Endothelial cell (in vitro differentiated cells): ENCODE measurements around the gene TTLL5. TPM values are rescaled to one million over a fixed set of nuclear protein-coding genes. Genes with fewer than 3 reads are reported as not detected.

Source experiments
- DNase-seq: peaks from one replicate; pipeline ENCODE4 v3.0.0; 2021; ENCODE audit warnings: low spot score
- H3K27ac Mint-ChIP-seq: one replicate; pipeline ENCODE4 v1.8.0; 2021; ENCODE audit warnings: mixed read lengths, inconsistent platforms; ENCODE audit not compliant: unreplicated experiment
- H3K27me3 Mint-ChIP-seq: one replicate; pipeline ENCODE4 v1.8.0; 2021; ENCODE audit warnings: mild to moderate bottlenecking, moderate library complexity, mixed read lengths, inconsistent platforms; ENCODE audit not compliant: unreplicated experiment
- H3K36me3 Mint-ChIP-seq: one replicate; pipeline ENCODE4 v1.8.0; 2021; ENCODE audit warnings: mild to moderate bottlenecking, low read depth, mixed read lengths, inconsistent platforms; ENCODE audit not compliant: unreplicated experiment
- H3K4me1 Mint-ChIP-seq: one replicate; pipeline ENCODE4 v1.8.0; 2021; ENCODE audit warnings: mild to moderate bottlenecking, mixed read lengths, inconsistent platforms; ENCODE audit not compliant: unreplicated experiment
- H3K4me3 Mint-ChIP-seq: one replicate; pipeline ENCODE4 v1.8.0; 2021; ENCODE audit warnings: mild to moderate bottlenecking, mixed read lengths, inconsistent platforms; ENCODE audit not compliant: unreplicated experiment
- H3K9me3 Mint-ChIP-seq: one replicate; pipeline ENCODE4 v1.8.0; 2021; ENCODE audit warnings: mixed read lengths, inconsistent platforms; ENCODE audit not compliant: unreplicated experiment
- CTCF ChIP-seq: fragments of 200-600 bp; sonication (generic); IDR thresholded peaks from one replicate; pipeline ENCODE4 v1.5.0; 2021; ENCODE audit warnings: antibody characterized with exemption; ENCODE audit not compliant: unreplicated experiment
- total RNA-seq: library from RNA; stranded (reverse); fragmentation: NEBNext Ultra II Directional; extraction: Animal tissue kit (Norgen Biotek cat#: 25700); gene quantifications from one replicate; pipeline ENCODE4 v1.2.1, GENCODE V29; 2021; ENCODE audit not compliant: unreplicated experiment

TTLL5 gene
- total RNA-seq, 1 donor from 2014 or later = 62.8 TPM

GRCh38 chr14:75860561-75861160, 199.6 kb downstream of the TTLL5 start:
- TF ChIP-seq CTCF = no peak
- Mint-ChIP-seq H3K27me3 (no peaks in the 10 kb centered on the region), H3K4me3 (no peak overlapping the region), H3K27ac (no peak overlapping the region), H3K36me3 (peaks cover 8% of the 10 kb centered on the region), H3K4me1 (no peaks in the 10 kb centered on the region), H3K9me3 (no peaks in the 10 kb centered on the region)
- DNase-seq = no peak

- no peaks in the 10 kb centered on the region for H3K9me3 Mint-ChIP-seq
- H3K36me3 Mint-ChIP-seq = peaks cover 6% of the 10 kb centered on the region
- H3K27me3 Mint-ChIP-seq = no peaks in the 10 kb centered on the region
- no peak overlapping the region for H3K4me3 Mint-ChIP-seq
- H3K4me1 Mint-ChIP-seq = no peaks in the 10 kb centered on the region
- no peak for TF ChIP-seq CTCF
- no peak for DNase-seq
- H3K27ac Mint-ChIP-seq = no peak overlapping the region
These were observed 200.1 kb downstream of the TTLL5 start for GRCh38 chr14:75861161-75861621.

- H3K27me3 Mint-ChIP-seq = no peaks in the 10 kb centered on the region
- H3K9me3 Mint-ChIP-seq = no peaks in the 10 kb centered on the region
- TF ChIP-seq CTCF = no peak
- no peaks in the 10 kb centered on the region for H3K4me1 Mint-ChIP-seq
- peaks cover 6% of the 10 kb centered on the region for H3K36me3 Mint-ChIP-seq
- H3K4me3 Mint-ChIP-seq = no peak overlapping the region
- no peak overlapping the region for H3K27ac Mint-ChIP-seq
- DNase-seq = no peak
These were observed 202.2 kb downstream of the TTLL5 start for GRCh38 chr14:75863221-75863620.

- no peaks in the 10 kb centered on the region for H3K27me3 Mint-ChIP-seq
- no peaks in the 10 kb centered on the region for H3K9me3 Mint-ChIP-seq
- H3K4me1 Mint-ChIP-seq = no peaks in the 10 kb centered on the region
- no peak for TF ChIP-seq CTCF
- H3K4me3 Mint-ChIP-seq = no peak overlapping the region
- H3K27ac Mint-ChIP-seq = no peak overlapping the region
- peaks cover 6% of the 10 kb centered on the region for H3K36me3 Mint-ChIP-seq
- DNase-seq = no peak
These were observed 203.3 kb downstream of the TTLL5 start for GRCh38 chr14:75864352-75864751.

- no peaks in the 10 kb centered on the region for H3K9me3 Mint-ChIP-seq
- H3K27me3 Mint-ChIP-seq = no peaks in the 10 kb centered on the region
- H3K4me3 Mint-ChIP-seq = no peak overlapping the region
- no peaks in the 10 kb centered on the region for H3K4me1 Mint-ChIP-seq
- no peak for TF ChIP-seq CTCF
- H3K36me3 Mint-ChIP-seq = peaks cover 6% of the 10 kb centered on the region
- H3K27ac Mint-ChIP-seq = no peak overlapping the region
- DNase-seq = no peak
These were observed 204.5 kb downstream of the TTLL5 start for GRCh38 chr14:75865531-75865930.
